ENCODE data around the gene C10orf90. TPM values are rescaled to one million over a fixed set of nuclear protein-coding genes. Genes with fewer than 3 reads are reported as not detected.

Gene C10orf90
- total and polyA plus RNA-seq, 5 donors, result 0.22 TPM; not detected in 4

DNA sequence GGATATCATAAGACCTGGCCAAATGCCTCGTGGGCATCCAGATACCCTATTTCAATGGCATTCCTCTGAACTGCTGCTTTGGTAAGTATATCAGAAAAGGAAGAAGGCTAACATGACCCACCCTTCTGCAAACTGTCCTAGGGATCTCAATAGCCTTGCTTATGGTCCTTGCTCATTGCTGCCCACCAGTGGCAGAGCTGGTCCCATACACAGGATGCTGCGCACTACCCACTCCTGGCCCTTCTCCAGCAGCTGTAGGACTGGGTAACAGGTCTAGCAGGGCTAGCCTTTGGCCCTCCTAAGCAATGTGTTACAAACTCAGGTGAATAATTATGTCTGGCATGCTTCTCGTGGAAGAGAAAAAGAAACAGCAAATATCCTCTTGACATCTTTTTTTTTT is 72.5 kb downstream of the C10orf90 start:
- Histone ChIP-seq H3K27ac (ENCODE audit: low read length) (no peak overlapping the region), H3K4me3 (ENCODE audit: low read length) (no peak overlapping the region), H3K27me3 (ENCODE audit: control insufficient read depth, insufficient read depth) (no peaks in the 10 kb centered on the region), H3K9me3 (ENCODE audit: control insufficient read depth, low read length) (no peaks in the 10 kb centered on the region), H3K4me1 (ENCODE audit: control insufficient read depth, insufficient read depth, low read length) (no peaks in the 10 kb centered on the region)
- WGBS, result 49% methylated on average over 3 of the region's 3 CpGs
- DNase-seq, result peak in 2 of 3 donors; percentile 38 to 46
- intact Hi-C loops (cut with DNase I), result no loop called here
- ATAC-seq, result peak in 1 of 2 donors; percentile 42

DNA sequence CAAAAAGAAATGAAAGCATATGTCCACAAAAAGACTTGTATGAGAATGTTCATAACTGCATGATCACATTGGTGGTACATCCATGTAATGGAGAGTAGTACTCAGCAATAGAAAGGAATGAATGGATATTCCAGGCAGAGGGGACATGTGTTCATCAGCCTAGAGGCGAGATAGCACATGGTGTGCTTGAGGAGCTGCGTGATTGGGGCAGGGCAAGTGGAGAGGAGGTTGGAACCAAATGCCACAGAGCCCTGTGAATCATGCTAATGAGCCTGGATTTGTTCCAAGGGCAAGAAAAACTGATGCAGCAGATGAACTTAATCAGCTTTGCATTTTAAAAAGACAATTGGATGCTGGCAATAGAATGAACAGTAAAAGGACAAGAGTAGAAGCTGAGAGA is 73.3 kb downstream of the C10orf90 start:
- intact Hi-C loops (cut with DNase I), result no loop called here
- Histone ChIP-seq H3K27ac (ENCODE audit: low read length) (no peak overlapping the region), H3K9me3 (ENCODE audit: control insufficient read depth, low read length) (no peaks in the 10 kb centered on the region), H3K4me3 (ENCODE audit: low read length) (no peak overlapping the region), H3K27me3 (ENCODE audit: control insufficient read depth, insufficient read depth) (no peaks in the 10 kb centered on the region), H3K4me1 (ENCODE audit: control insufficient read depth, insufficient read depth, low read length) (no peaks in the 10 kb centered on the region)
- ATAC-seq (no peak), DNase-seq (no peak)
- WGBS, result 76% methylated on average over 2 of the region's 2 CpGs

DNA sequence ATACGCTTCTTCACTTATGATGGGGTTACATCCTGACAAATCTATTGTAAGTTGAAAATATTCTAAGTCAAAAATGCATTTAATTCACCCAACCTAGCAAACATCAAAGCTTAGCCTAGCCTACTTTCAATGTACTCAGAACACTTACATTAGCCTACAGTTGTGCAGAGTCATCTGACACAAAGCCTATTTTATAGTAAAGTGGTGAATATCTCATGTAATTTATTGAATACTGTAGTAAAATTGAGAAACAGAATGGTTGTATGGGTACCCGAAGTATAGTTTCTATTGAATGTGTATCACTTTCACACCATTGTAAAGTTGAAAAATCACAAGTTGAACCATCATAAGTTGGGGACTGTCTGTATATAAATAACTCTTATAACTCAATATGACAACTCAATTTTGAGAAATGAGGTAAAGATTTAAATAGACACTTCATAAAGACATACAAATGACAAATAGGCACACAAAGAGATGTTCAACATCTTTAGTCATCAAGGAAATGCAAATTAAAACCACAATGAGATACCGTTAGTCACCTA is 73.9 kb downstream of the C10orf90 start:
- ATAC-seq, result no peak
- H3K4me1 ChIP-seq (ENCODE audit: control insufficient read depth, insufficient read depth, low read length), result no peaks in the 10 kb centered on the region
- 88% methylated on average over 3 of the region's 3 CpGs for WGBS
- intact Hi-C loops (cut with DNase I), result no loop called here
- no peaks in the 10 kb centered on the region for H3K9me3 ChIP-seq (ENCODE audit: control insufficient read depth, low read length)
- DNase-seq, result no peak
- H3K4me3 ChIP-seq (ENCODE audit: low read length), result no peak overlapping the region
- no peaks in the 10 kb centered on the region for H3K27me3 ChIP-seq (ENCODE audit: control insufficient read depth, insufficient read depth)
- no peak overlapping the region for H3K27ac ChIP-seq (ENCODE audit: low read length)

DNA sequence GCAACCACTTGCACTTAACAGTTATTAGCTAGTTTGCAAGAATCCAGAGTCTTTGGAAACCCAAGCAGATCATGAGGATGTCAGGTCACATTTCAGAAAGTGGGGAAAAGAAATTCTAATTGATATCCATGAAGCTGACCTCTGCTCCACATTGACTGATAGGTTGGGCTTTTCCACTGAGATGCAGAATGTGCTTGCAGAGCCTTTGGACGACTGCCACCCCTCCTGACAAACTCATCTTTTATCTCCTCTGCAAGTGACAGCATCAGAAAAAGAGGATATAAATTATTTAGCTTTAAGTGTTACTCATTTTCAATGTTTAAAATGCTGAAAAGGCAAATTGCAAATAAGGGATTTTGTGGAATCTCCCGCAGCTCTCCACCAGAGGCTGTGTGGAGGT is 75.3 kb downstream of the C10orf90 start:
- Histone ChIP-seq H3K9me3 (ENCODE audit: control insufficient read depth, low read length) (no peaks in the 10 kb centered on the region), H3K27ac (ENCODE audit: low read length) (no peak overlapping the region), H3K4me3 (ENCODE audit: low read length) (no peak overlapping the region), H3K27me3 (ENCODE audit: control insufficient read depth, insufficient read depth) (no peaks in the 10 kb centered on the region), H3K4me1 (ENCODE audit: control insufficient read depth, insufficient read depth, low read length) (no peaks in the 10 kb centered on the region)
- WGBS, result 43% methylated on average over 2 of the region's 2 CpGs
- DNase-seq (no peak), ATAC-seq (no peak)
- intact Hi-C loops (cut with DNase I), result no loop called here

DNA sequence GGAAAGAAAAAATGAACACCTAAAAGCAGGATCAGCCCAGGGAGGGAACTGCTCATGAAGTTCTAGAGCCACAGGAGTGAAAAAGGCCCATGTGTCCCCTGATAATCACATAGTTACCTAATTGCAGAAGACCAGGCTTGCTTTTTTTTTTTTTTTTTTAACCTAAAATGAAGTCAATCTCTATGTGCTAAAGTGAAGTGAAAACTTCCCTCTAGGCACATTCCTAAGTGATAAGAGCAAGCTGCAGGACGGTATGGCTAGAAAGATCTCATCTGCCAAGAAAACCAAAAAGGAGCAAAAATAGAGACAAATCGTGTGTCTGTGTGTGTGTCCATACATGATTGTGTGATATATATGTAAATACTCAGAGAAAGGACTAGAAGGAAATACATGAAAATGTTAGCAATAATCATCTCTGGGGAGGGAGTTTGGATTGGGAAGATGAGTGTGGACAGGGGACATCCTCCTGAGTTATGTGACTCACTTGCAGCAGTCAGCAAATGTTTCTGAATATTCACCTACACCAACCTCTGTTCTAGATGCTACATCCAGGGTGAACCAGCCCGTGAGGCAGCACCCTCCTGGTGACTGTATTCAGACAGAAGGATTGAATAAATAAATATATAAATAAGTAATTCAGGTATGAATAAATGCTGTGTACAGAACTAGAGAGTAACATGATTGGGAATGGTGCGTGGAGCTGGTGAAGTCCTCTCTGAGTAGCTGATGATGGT is 76.4 kb downstream of the C10orf90 start:
- Histone ChIP-seq H3K4me1 (ENCODE audit: control insufficient read depth, insufficient read depth, low read length) (no peaks in the 10 kb centered on the region), H3K27ac (ENCODE audit: low read length) (no peak overlapping the region), H3K9me3 (ENCODE audit: control insufficient read depth, low read length) (no peaks in the 10 kb centered on the region), H3K4me3 (ENCODE audit: low read length) (no peak overlapping the region), H3K27me3 (ENCODE audit: control insufficient read depth, insufficient read depth) (no peaks in the 10 kb centered on the region)
- ATAC-seq (no peak), DNase-seq (no peak)
- WGBS, result 64% methylated on average over 4 of the region's 4 CpGs
- intact Hi-C loops (cut with DNase I), result no loop called here

DNA sequence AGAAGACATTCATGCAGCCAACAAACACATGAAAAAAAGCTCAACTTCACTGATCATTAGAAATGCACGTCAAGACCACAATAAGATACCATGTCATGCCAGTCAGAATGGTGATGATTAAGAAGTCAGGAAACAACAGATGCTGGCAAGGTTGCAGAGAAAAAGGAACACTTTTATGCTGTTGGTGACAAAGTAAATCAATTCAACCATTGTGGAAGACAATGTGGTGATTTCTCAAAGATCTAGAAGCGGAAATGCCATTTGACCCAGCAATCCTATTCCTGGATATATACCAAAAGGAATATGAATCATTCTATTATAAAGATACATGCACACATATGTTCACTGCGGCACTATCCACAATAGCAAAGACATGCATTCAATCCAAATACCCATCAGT is 77.6 kb downstream of the C10orf90 start:
- H3K27ac ChIP-seq (ENCODE audit: low read length), result no peak overlapping the region
- 87% methylated on average over 3 of the region's 3 CpGs for WGBS
- DNase-seq (no peak), ATAC-seq (no peak)
- no peaks in the 10 kb centered on the region for H3K4me1 ChIP-seq (ENCODE audit: control insufficient read depth, insufficient read depth, low read length)
- H3K27me3 ChIP-seq (ENCODE audit: control insufficient read depth, insufficient read depth), result no peaks in the 10 kb centered on the region
- intact Hi-C loops (cut with DNase I), result no loop called here
- H3K9me3 ChIP-seq (ENCODE audit: control insufficient read depth, low read length), result no peaks in the 10 kb centered on the region
- no peak overlapping the region for H3K4me3 ChIP-seq (ENCODE audit: low read length)

DNA sequence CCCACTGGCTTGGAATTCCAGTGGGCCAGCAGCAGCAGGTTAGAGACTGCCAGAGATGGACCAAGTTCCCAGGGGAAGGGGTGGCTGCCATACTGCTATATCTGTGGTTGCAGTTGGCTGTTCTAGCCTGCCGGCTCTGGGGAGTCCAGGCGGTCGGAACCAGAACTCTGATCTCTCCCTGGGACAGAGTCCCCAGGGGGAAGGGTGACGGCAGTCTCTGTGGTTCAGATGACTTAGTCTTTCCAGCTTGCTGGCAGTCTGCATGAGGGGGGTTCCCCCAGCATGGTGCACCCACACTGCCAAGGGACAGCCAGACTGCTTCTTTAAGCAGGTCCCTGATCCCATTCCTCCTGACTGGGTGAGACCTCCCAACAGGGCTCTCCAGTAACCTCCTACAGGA is 82.5 kb downstream of the C10orf90 start:
- Histone ChIP-seq H3K4me1 (ENCODE audit: control insufficient read depth, insufficient read depth, low read length) (no peaks in the 10 kb centered on the region), H3K9me3 (ENCODE audit: control insufficient read depth, low read length) (no peaks in the 10 kb centered on the region), H3K27me3 (ENCODE audit: control insufficient read depth, insufficient read depth) (no peaks in the 10 kb centered on the region), H3K27ac (ENCODE audit: low read length) (no peak overlapping the region), H3K4me3 (ENCODE audit: low read length) (no peak overlapping the region)
- no peak for ATAC-seq
- DNase-seq, result no peak
- 90% methylated on average over 4 of the region's 4 CpGs for WGBS
- intact Hi-C loops (cut with DNase I), result no loop called here

DNA sequence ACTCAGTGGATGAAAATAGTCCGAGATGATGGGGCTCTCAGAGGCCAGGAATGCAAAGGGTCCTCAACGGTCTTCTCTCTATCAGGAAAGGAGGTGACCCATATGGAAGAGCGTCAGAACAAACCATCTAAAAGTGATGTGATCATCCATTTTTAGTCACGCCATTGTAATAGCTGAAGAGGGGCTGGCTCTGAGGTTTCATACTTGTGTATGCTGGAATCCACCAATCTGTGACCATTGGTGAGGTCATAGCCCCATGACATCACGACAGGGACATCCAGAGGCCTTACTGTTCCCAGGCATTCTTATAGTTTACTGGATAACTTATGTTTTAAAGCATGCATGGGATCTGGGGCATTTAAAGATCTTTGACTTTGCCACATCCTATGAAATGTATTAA is 83.6 kb downstream of the C10orf90 start:
- ATAC-seq (no peak), DNase-seq (no peak)
- H3K4me1 ChIP-seq (ENCODE audit: control insufficient read depth, insufficient read depth, low read length), result no peaks in the 10 kb centered on the region
- no peaks in the 10 kb centered on the region for H3K27me3 ChIP-seq (ENCODE audit: control insufficient read depth, insufficient read depth)
- H3K9me3 ChIP-seq (ENCODE audit: control insufficient read depth, low read length), result no peaks in the 10 kb centered on the region
- H3K4me3 ChIP-seq (ENCODE audit: low read length), result no peak overlapping the region
- intact Hi-C loops (cut with DNase I), result no loop called here
- H3K27ac ChIP-seq (ENCODE audit: low read length), result no peak overlapping the region
- 80% methylated on average over 5 of the region's 5 CpGs for WGBS

DNA sequence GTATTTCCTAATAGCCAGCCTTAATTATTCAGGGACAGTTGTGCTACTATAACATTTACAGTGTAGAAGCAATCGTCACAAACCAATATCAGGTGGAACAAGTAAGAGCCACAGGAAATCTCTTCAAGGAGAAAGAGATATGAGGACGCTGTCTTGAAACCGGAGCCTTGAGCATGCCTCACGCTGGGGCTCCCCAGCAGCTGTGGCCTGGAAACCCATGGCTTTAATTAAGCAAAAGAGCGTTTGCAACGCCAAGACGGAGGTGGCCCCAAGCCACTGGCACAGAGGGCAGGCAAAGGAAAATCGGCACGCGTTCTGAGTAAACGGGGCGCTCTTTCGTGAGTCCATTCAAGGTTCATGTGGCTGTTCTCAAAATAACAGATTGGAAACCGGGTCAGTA is 84.4 kb downstream of the C10orf90 start:
- H3K4me1 ChIP-seq (ENCODE audit: control insufficient read depth, insufficient read depth, low read length), result no peaks in the 10 kb centered on the region
- H3K4me3 ChIP-seq (ENCODE audit: low read length), result no peak overlapping the region
- DNase-seq (no peak), ATAC-seq (no peak)
- 67% methylated on average over 14 of the region's 14 CpGs for WGBS
- no peaks in the 10 kb centered on the region for H3K27me3 ChIP-seq (ENCODE audit: control insufficient read depth, insufficient read depth)
- no peaks in the 10 kb centered on the region for H3K9me3 ChIP-seq (ENCODE audit: control insufficient read depth, low read length)
- H3K27ac ChIP-seq (ENCODE audit: low read length), result no peak overlapping the region
- intact Hi-C loops (cut with DNase I), result no loop called here

DNA sequence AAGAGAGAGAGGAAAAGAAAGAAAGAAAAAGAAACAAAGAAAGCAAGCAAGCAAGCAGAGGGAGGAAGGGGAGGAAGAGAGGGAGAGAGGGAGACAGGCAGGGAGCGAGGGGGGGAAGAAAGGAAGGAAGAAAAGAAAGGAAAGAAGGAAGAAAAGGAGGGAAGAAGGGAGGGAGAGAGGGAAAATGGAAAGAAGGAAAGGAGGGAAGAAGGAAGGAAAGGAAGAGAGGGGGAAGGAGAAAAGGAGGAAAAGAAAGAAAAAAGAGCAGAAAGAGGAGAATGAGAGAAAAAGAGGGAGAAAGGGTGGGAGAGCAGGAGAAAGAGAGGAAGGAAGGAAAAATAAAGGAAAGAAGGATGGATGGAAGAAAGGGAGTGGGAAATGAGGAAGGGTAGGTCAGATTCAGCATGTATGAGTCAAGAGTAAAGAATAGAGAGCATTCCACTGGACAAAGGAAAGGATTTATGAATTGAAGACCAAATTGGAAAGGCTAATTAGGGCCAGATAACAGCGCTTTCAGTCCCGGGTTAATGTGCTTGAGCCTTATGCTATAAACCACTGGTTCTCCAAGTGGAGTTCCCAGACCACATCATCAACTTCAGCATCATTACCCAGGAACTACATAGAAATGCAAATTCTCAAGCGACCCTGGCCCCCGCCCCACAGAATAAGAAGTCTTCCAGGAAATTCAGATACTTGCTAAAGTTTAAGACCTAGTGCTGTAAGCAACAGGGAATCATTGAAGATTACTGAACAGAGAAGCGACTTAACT is 85.1 kb downstream of the C10orf90 start:
- intact Hi-C loops (cut with DNase I), result no loop called here
- Histone ChIP-seq H3K27ac (ENCODE audit: low read length) (no peak overlapping the region), H3K27me3 (ENCODE audit: control insufficient read depth, insufficient read depth) (no peaks in the 10 kb centered on the region), H3K9me3 (ENCODE audit: control insufficient read depth, low read length) (no peaks in the 10 kb centered on the region), H3K4me3 (ENCODE audit: low read length) (no peak overlapping the region), H3K4me1 (ENCODE audit: control insufficient read depth, insufficient read depth, low read length) (no peaks in the 10 kb centered on the region)
- WGBS, result 78% methylated on average over 6 of the region's 6 CpGs
- no peak for ATAC-seq
- DNase-seq, result no peak

DNA sequence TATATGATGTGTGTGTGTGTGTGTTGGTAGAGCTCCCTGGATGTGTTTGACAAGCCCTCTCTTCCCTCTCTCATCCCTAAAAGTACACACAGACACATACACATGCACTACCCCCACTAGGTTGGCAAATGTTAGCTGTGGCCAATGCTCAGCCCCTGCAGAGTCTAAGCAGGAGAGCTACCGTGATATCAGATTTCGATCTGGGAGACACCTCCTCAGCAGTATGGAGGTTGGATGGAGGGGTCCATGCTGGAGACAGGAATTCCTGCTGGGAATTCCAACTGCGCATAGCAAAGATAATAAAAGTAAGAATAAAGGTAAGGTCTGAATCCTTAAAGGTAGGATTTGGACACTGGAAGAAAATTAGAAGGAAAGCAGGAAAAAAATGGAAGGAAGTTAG is 85.7 kb downstream of the C10orf90 start:
- ATAC-seq, result no peak
- 55% methylated on average over 3 of the region's 3 CpGs for WGBS
- intact Hi-C loops (cut with DNase I), result no loop called here
- Histone ChIP-seq H3K4me1 (ENCODE audit: control insufficient read depth, insufficient read depth, low read length) (no peaks in the 10 kb centered on the region), H3K27me3 (ENCODE audit: control insufficient read depth, insufficient read depth) (no peaks in the 10 kb centered on the region), H3K9me3 (ENCODE audit: control insufficient read depth, low read length) (no peaks in the 10 kb centered on the region), H3K4me3 (ENCODE audit: low read length) (no peak overlapping the region), H3K27ac (ENCODE audit: low read length) (no peak overlapping the region)
- no peak for DNase-seq

Measured in right cardiac atrium (tissue), 5 donors.